CD4-positive, alpha-beta T cell treated with Interleukin-17A for 4 hours (primary cell): ENCODE measurements around the gene NR4A3.
"Not testable (repeated sequence)": the region's sequence is repeated elsewhere in the genome, so short reads cannot be mapped to it uniquely, and the experiment has no call there.

Experiments used
- DNase-seq: peaks from one replicate; pipeline ENCODE4 v3.0.0-alpha.2; 2020; ENCODE audit warnings: mixed read lengths

The NR4A3 gene

GRCh38 chr9:99821396-99822108 lies at the start of gene NR4A3:
TSS of gene NR4A3 (plus strand) at chr9:99821885. CDS start at chr9:99828043, 6,158 bp downstream.
- DNase-seq = peak; percentile 85

- DNase-seq = no peak
Observed at GRCh38 chr9:99773468-99774138, 48.1 kb upstream of the NR4A3 start.

- DNase-seq = no peak
Observed at GRCh38 chr9:99778308-99778707, 43.4 kb upstream of the NR4A3 start.

- DNase-seq = no peak
Observed at GRCh38 chr9:99778836-99779235, 42.8 kb upstream of the NR4A3 start.

DNA sequence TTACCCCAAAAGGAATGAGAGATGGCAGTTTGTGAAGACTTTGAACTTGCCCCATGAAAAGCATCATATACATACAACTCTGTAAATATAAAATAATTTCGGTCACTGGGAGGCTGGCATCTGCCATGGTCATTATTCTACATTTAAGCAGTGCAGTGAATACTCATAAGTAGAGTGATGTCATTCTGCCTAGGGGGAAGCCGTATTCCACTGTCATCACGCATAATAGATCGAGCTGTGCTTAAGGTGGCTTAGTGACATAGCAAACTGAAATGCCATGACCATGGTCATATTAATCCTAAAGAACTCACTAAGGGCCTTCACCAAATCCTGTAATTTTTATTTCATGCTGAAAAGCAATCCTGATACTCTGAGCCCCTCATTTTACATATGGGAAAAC lies 42.4 kb upstream of the NR4A3 start:
- no peak for DNase-seq

DNA sequence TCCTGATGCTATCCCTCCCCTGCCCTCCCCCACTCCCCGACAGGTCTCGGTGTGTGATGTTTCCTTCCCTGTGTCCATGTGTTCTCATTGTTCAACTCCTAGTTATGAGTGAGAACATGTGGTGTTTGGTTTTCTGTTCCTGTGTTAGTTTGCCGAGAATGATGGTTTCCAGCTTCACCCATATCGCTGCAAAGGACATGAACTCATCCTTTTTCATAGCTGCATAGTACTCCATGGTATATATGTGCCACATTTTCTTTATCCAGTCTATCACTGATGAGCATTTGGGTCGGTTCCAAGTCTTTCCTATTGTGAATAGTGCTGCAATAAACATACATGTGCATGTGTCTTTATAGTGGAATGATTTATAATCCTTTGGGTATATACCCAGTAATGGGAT lies 39.3 kb upstream of the NR4A3 start:
- DNase-seq = not testable (repeated sequence)

DNA sequence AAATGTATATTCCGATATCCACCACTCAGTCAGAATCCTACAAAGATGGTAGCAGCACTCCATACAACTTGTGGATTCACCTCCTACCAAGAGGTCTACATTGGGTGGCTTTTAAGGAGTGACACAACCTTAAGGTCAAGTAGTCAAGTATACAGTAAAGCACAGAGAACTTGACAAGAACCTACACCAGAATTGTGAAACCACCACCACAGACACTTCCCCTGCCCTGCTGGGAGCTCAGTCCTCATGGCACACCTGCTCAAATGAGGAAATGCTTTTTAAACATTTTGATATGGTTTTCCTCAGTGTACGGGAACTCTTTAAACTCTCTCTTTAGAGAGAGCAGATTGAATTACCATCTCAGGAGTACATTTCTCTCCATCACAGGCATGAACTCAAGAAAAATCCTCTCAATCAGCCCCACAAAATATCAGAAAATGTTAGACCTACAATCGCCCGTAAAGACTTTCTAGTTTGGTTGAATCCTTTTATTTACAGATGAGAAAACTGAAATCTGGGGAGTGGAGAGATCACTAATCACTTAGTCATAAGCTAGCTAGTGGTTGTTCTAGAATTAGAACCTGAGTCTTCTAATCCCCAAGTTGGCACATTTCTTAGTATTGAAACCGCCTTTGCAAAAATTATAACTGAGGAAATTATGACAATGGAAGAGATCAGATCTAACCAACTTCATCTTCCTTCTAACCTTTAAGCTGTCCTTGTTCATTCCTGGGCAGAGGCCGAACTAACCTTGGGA lies 38.5 kb upstream of the NR4A3 start:
- DNase-seq = no peak

DNA sequence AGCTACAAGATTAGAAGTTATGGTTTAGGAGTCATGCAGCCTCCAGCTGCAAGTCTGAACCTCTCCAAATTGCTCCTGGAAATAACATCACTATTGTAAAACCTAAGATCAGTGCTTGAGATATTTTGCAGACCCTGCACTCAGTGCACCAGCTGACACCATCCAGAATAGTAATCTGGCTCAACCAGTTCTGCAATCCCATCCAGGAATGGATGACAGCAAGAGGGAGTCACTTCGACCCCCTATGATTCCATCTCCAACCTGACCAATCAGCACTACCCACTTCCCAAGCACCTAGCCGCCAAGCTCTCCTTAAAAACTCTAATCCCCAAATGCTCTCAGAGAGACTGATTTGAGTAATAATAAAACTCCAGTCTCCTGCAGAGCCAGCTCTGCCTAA lies 37.9 kb upstream of the NR4A3 start:
- no peak for DNase-seq

GRCh38 chr9:99785010-99785590 lies 36.6 kb upstream of the NR4A3 start:
- DNase-seq = no peak

- DNase-seq = no peak
Observed at GRCh38 chr9:99787556-99787955, 34.1 kb upstream of the NR4A3 start.

DNA sequence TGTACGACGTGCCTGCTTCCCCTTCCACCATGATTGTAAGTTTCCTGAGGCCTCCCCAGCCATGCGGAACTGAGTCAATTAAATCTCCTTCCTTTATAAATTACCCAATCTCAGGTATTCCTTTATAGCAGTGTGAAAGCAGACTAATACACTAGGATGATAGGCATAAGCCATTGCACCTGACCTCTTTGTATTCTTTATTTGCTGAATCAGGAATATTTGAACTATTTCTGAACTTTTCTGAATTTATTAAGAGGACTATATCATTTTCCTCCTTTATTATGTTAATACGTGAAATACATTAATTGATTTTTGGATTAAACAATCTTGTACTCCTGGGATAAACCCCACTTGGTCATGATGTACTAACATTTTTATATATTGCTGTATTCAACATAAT lies 28.2 kb upstream of the NR4A3 start:
- DNase-seq = no peak

DNA sequence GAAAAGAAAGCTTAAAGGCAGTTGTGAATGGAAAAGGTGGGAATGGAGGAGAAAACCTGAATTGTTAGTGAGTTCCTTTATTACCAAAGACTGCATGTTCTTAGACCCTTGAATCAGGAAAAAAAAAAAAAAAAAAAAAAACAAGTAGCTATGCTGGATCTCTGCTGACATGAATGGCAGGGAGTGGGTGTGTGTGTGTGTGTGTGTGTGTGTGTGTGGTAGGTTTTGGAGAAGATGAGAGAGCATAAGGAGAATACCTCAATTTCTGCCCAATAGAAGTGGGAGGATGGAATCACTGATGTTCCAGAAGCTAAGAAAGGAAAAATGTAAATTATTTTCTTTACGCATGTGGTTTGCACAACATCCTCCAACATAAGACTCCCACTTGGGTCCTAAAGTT lies 25.5 kb upstream of the NR4A3 start:
- no peak for DNase-seq

DNA sequence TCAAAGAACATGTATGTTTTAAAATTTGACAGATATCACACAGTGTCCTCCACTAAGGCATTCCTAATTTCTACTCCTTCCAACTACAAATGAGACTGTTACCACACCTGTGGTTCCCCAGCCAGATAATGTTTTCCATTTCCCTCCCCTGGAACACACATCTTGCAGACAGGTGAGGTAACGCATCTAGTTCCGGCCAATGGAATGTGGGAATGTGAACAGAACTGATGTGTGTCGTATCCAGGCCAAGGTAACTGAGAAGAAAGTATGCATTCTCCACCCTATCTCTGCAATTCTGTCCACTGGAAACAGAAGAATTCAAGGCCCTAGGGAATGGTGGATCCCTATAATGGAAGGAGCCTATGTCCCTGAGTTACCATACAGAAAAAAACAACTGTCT lies 19.9 kb upstream of the NR4A3 start:
- DNase-seq = no peak

GRCh38 chr9:99803694-99804093 lies 18.0 kb upstream of the NR4A3 start:
- DNase-seq = no peak

DNA sequence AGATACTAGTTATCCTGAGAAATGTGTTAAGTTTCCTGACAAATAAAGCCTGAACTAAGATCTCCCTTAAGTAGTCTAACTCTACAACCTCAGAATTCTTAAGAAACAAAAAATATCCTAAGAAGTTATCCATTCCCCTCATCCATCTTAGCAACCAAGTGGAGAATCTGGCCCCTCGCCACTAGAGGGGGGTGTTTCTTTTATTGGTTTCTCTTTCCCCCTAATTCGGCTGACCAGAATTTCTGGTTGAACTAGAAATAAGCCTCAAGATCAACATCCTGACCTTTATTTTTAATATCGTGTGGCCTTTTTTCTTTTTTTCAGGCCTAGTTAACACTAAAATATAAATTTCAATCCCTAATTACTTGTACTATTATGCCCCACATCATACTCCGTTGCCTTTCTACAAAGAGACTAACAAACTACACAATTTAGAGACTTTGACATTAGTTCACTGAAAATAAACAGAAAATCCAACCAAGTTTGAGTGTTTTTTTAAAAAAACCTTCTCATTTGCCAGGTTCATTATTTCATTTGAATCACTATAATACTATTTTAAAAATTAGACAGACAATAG lies 14.3 kb upstream of the NR4A3 start:
- peak; percentile 75 for DNase-seq

- no peak for DNase-seq
Observed at GRCh38 chr9:99807956-99808355, 13.7 kb upstream of the NR4A3 start.

DNA sequence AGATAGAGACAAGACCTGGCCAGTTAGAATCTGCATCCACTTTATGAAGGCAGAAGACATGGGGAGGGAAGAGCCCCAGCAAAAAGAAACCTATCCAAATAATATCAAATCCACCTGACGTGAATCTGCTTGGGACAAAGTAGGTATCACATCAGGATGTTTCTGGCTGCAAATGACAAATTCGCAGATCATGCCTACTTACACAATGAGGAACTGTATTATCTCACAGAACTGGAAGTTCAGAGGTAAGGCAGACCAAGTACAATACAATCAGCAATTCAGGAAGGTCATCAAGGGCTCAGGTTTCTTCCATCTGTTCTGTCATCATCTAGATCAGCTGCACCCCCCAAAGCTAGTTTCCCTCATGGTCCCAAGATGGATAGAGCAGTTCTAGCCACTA lies 13.2 kb upstream of the NR4A3 start:
- DNase-seq = no peak

GRCh38 chr9:99809586-99810319 lies 11.9 kb upstream of the NR4A3 start:
- DNase-seq = no peak

DNA sequence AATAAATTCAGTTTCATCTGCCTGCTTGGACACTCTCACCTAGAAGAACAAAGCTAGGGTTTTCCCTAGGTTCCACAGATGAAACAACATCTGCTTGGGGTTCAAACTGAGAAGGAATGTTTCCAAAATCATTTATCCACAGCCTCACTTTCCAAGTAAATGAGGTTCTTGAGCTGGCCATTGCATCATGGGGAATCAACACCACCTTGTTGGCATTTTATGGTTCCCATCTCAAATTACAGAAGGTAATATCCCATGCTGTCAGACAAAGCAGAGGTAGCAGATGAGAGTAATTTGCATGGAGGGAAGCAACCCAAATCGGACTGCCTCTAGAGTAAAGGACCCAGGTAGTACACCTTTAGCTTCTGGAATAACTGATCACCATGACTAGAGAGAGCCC lies 10.5 kb upstream of the NR4A3 start:
- no peak for DNase-seq

- DNase-seq = no peak
Observed at GRCh38 chr9:99811598-99812383, 9.9 kb upstream of the NR4A3 start.

DNA sequence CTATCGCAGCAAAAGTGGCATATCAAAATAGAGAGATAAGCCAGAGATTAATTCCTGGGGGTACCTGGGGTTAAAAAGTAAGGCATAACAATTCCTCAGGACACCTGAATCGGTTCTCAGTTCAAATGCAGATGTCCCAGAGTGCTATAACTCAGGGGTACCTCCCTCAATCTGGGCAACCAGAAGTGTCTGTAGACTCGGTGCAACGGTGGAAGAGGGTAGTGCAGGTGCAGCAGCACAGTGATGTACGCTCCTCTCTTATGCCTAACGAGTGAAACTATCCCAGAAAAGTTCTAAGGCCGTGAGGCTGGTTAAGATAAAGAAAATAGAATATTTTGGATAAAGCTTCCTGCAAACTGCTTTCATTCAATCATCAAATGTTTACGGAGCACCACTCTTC lies 7.9 kb upstream of the NR4A3 start:
- no peak for DNase-seq

DNA sequence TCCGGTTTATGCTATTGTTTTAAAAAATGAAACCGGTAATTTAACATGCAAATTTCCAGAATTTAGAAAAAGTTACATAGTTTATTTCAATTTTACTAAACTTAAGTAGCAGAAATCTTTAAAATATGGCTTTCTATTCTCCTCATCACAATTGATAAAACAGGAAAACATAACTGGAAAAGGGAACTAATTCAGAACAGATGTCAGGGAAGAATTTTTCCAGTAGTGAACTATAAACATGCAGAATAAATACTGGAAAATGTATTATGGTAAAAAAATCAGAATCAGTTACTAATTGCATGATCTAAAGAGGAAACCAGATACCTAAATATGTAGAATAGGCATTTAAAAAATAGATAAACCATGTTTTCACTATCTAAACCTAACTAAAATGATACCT lies 7.3 kb upstream of the NR4A3 start:
- DNase-seq = no peak
